HL-60 (cell line): ENCODE results near the gene THSD8.

ENCODE experiments used
- DNase-seq, 2 experiments: peaks; one replicate each; pipeline ENCODE4 v3.0.0-alpha.2; 2010 to 2020; ENCODE audit warnings: low read depth in 1 of 2, low spot score in 1 of 2
- H3K27ac ChIP-seq: fragments of 250-450 bp; sonication (Bioruptor Pico); replicated peaks from 2 replicates; pipeline ENCODE4 v1.5.1; 2020; ENCODE audit warnings: mild to moderate bottlenecking, moderate library complexity
- H3K27me3 ChIP-seq: fragments of 250-450 bp; sonication (Bioruptor Pico); 2 replicates; pipeline ENCODE4 v1.5.1; 2021; ENCODE audit warnings: mild to moderate bottlenecking, moderate library complexity; ENCODE audit not compliant: insufficient read depth, poor library complexity, severe bottlenecking
- H3K4me3 ChIP-seq: replicated peaks from 2 replicates; pipeline ENCODE4 v1.5.1; 2011; ENCODE audit warnings: mild to moderate bottlenecking, control low read depth, low read length; ENCODE audit not compliant: insufficient read depth
- GABPA ChIP-seq: IDR thresholded peaks from 2 replicates; pipeline ENCODE4 v1.6.1; 2012; ENCODE audit warnings: low read depth
- POLR2AphosphoS5 ChIP-seq: IDR thresholded peaks from 2 replicates; pipeline ENCODE4 v1.6.1; 2012; ENCODE audit warnings: low read depth
- SPI1 ChIP-seq: IDR thresholded peaks from 2 replicates; pipeline ENCODE4 v1.6.1; 2012; ENCODE audit warnings: low read depth, mild to moderate bottlenecking, borderline replicate concordance
- TF ChIP-seq, protein P1 (sequence below): IDR thresholded peaks from one replicate; pipeline ENCODE4 v1.5.1; 2011; ENCODE audit warnings: low read length, control low read depth, inconsistent platforms; ENCODE audit not compliant: insufficient read depth
- TF ChIP-seq, protein P2 (sequence below): IDR thresholded peaks from 2 replicates; pipeline ENCODE4 v1.6.1; 2012; ENCODE audit warnings: low read depth; ENCODE audit not compliant: insufficient replicate concordance

The THSD8 gene

DNA sequence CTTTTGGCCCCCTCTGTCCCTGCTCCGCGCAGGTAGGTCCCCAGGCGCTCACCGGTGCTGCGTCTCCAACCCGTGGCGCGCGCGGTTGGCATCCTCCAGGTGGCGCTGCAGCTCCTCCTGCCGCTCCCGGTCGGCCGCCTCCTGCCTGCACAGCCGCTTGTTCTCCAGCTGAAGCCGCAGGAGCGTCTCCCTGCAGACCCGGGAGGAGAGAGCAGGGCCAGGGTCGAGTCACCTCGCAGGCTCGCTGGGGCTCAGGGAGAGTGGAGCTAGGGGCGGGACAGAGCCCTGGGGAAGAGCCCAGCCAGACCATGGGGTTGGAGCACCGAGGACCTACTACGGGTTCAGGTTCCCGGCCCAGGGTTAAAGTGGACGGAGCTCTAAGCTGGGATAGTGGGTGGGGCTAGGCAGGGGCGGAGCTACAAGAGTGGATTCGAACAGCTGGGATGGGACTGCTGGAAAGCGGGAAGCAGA lies 35.8 kb upstream of the THSD8 start:
- peak in 1 of 2 experiments; percentile 87 for DNase-seq
- Histone ChIP-seq H3K27ac (no peak overlapping the region), H3K4me3 (peak overlapping the region; percentile 35), H3K27me3 (no peaks in the 10 kb centered on the region)
- TF ChIP-seq, protein P1, sequence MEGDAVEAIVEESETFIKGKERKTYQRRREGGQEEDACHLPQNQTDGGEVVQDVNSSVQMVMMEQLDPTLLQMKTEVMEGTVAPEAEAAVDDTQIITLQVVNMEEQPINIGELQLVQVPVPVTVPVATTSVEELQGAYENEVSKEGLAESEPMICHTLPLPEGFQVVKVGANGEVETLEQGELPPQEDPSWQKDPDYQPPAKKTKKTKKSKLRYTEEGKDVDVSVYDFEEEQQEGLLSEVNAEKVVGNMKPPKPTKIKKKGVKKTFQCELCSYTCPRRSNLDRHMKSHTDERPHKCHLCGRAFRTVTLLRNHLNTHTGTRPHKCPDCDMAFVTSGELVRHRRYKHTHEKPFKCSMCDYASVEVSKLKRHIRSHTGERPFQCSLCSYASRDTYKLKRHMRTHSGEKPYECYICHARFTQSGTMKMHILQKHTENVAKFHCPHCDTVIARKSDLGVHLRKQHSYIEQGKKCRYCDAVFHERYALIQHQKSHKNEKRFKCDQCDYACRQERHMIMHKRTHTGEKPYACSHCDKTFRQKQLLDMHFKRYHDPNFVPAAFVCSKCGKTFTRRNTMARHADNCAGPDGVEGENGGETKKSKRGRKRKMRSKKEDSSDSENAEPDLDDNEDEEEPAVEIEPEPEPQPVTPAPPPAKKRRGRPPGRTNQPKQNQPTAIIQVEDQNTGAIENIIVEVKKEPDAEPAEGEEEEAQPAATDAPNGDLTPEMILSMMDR = peak; percentile 59
- TF ChIP-seq SPI1 = no peak

DNA sequence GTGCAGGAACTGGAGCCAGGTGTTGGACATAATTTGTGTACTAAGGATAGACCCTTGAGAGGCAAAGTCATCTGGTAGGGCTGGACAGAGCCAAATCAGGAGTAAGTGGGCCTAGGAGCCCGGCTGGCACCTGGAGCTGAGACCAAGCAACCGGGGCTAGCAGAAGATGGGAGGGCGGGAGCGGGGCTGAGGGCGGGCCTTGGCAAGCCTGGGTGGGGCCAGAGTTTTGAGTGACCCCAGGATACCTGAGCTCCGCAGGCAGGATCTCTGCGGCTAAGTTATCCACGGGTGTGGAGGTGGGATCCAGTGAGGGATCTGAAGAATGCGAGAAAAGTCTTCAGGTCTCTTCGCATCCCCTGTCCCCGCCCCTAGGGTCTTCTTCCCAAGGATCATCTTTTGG lies 34.7 kb upstream of the THSD8 start:
- Histone ChIP-seq H3K4me3 (no peak overlapping the region), H3K27ac (no peak overlapping the region), H3K27me3 (no peaks in the 10 kb centered on the region)
- no peak for DNase-seq
- no peak for TF ChIP-seq SPI1
- TF ChIP-seq, protein P1 = no peak
- TF ChIP-seq POLR2AphosphoS5 = no peak
- no peak for TF ChIP-seq GABPA
- TF ChIP-seq, protein P2, sequence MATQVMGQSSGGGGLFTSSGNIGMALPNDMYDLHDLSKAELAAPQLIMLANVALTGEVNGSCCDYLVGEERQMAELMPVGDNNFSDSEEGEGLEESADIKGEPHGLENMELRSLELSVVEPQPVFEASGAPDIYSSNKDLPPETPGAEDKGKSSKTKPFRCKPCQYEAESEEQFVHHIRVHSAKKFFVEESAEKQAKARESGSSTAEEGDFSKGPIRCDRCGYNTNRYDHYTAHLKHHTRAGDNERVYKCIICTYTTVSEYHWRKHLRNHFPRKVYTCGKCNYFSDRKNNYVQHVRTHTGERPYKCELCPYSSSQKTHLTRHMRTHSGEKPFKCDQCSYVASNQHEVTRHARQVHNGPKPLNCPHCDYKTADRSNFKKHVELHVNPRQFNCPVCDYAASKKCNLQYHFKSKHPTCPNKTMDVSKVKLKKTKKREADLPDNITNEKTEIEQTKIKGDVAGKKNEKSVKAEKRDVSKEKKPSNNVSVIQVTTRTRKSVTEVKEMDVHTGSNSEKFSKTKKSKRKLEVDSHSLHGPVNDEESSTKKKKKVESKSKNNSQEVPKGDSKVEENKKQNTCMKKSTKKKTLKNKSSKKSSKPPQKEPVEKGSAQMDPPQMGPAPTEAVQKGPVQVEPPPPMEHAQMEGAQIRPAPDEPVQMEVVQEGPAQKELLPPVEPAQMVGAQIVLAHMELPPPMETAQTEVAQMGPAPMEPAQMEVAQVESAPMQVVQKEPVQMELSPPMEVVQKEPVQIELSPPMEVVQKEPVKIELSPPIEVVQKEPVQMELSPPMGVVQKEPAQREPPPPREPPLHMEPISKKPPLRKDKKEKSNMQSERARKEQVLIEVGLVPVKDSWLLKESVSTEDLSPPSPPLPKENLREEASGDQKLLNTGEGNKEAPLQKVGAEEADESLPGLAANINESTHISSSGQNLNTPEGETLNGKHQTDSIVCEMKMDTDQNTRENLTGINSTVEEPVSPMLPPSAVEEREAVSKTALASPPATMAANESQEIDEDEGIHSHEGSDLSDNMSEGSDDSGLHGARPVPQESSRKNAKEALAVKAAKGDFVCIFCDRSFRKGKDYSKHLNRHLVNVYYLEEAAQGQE = no peak

DNA sequence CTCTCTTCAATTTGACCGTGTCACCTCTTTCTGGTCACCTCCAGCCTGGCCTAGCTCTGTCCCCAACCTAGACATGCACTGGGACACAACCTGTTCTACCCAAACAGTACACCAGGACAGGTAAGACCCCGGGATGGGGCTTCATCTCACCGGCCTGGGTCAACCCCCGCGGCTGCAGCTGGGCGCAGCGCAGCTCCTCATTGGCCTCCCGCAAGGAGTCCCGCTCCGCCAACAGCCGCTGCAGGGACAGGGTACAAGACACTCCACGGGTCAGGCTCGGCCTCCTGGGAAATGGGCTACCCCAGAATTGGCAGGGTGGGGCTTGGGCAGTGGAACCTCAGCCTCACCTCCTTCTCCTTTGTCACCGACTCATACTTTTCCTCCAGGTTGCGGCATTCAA lies 34.2 kb upstream of the THSD8 start:
- no peak overlapping the region for H3K27ac ChIP-seq
- TF ChIP-seq, protein P1 = no peak
- TF ChIP-seq GABPA = no peak
- no peak for TF ChIP-seq SPI1
- TF ChIP-seq, protein P2 = no peak
- TF ChIP-seq POLR2AphosphoS5 = no peak
- no peak for DNase-seq
- no peaks in the 10 kb centered on the region for H3K27me3 ChIP-seq
- no peak overlapping the region for H3K4me3 ChIP-seq

DNA sequence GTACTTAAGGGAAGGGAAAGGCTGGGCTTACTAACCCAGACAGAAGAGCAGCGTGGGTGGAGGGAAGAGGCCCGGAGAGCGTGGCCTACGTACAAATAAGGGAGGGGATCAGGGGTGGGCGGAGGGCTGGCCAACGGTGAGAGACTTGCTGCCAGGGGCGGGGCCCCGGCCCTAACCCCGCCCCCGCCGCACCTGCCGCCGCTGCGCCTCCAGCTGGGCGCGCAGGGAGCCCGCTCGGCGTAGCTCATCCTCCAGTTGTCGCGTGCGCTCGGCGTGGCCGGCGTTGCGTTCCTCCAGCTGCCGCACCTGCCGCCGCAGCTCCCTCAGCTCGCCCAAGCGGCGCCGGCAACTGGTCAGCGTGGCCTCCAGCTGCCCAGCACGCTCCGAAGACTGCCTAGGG lies 32.2 kb upstream of the THSD8 start:
- no peaks in the 10 kb centered on the region for H3K27me3 ChIP-seq
- no peak for DNase-seq
- H3K4me3 ChIP-seq = no peak overlapping the region
- TF ChIP-seq POLR2AphosphoS5 (no peak), GABPA (no peak), SPI1 (no peak)
- TF ChIP-seq, protein P1 = no peak
- TF ChIP-seq, protein P2 = no peak
- no peak overlapping the region for H3K27ac ChIP-seq
